Activated CD8-positive, alpha-beta T cell treated with anti-CD3 and anti-CD28 coated beads for 36 hours (primary cell): ENCODE data around the gene MAP3K9. TPM values are rescaled to one million over a fixed set of nuclear protein-coding genes. Genes with fewer than 3 reads are reported as not detected.
"Not testable (repeated sequence)": the region's sequence is repeated elsewhere in the genome, so short reads cannot be mapped to it uniquely, and the experiment has no call there.

Source experiments
- ATAC-seq: fragments of 200-7000 bp; cut with Tn5 transposase; one replicate; pipeline ENCODE4 v1.10.0; 2021; ENCODE audit warnings: mild to moderate bottlenecking, moderate library complexity
- CTCF ChIA-PET: fragments of 350-600 bp; sonication (Branson Sonifier 250); formaldehyde crosslinking; loops from one replicate; lab custom pipeline; 2021; ENCODE audit warnings: antibody characterized with exemption; lab: Charles Lee
- POLR2A ChIA-PET: fragments of 350-600 bp; sonication (Branson Sonifier 250); formaldehyde crosslinking; loops from one replicate; lab custom pipeline; 2021; ENCODE audit warnings: antibody characterized with exemption; lab: Charles Lee
- DNase-seq: peaks from one replicate; pipeline ENCODE4 v3.0.0-alpha.2; 2020
- H3K27ac Mint-ChIP-seq: one replicate; pipeline ENCODE4 v1.8.0; 2021; ENCODE audit warnings: mild to moderate bottlenecking, mixed read lengths
- H3K27me3 Mint-ChIP-seq: one replicate; pipeline ENCODE4 v1.8.0; 2021; ENCODE audit warnings: mixed read lengths
- H3K36me3 Mint-ChIP-seq: one replicate; pipeline ENCODE4 v1.8.0; 2021; ENCODE audit warnings: low read depth, mixed read lengths
- H3K4me1 Mint-ChIP-seq: one replicate; pipeline ENCODE4 v1.8.0; 2021; ENCODE audit warnings: low read depth, mixed read lengths
- H3K4me3 Mint-ChIP-seq: one replicate; pipeline ENCODE4 v1.8.0; 2021; ENCODE audit warnings: mild to moderate bottlenecking, moderate library complexity, mixed read lengths
- H3K9me3 Mint-ChIP-seq: one replicate; pipeline ENCODE4 v1.8.0; 2021; ENCODE audit warnings: mixed read lengths
- CTCF ChIP-seq: fragments of 200-600 bp; IDR thresholded peaks from one replicate; pipeline ENCODE4 v1.8.0; 2022; ENCODE audit warnings: antibody characterized with exemption, mild to moderate bottlenecking
- intact Hi-C: fragments of 100-400 bp; cut with micrococcal nuclease; formaldehyde crosslinking; loops from one replicate; pipeline ENCODE4 v1.10.0; 2022
- total RNA-seq, 2 experiments: library from RNA; stranded (reverse); gene quantifications; one replicate each; pipeline ENCODE4 v1.2.3, GENCODE V29; 2021

Gene MAP3K9
- total RNA-seq, 2 experiments from 2014 or later: 8.0 to 9.6 TPM

GRCh38 chr14:70855486-70855885 lies 46.2 kb upstream of the MAP3K9 start:
- ChIA-PET POLR2A (interaction anchor here (0.6 to 1.0 kb wide), 3 partner anchors 11 to 446 kb away, joined by 3 to 4 read pairs (median 3); partner anchors contain the start of gene PCNX1), CTCF (interaction anchor here (0.8 to 1.2 kb wide), 3 partner anchors 15 to 195 kb away, joined by 3 to 6 read pairs (median 4); no protein-coding TSS in a partner anchor)
- Mint-ChIP-seq H3K4me1 (peaks cover 5% of the 10 kb centered on the region), H3K27ac (no peak overlapping the region), H3K9me3 (no peaks in the 10 kb centered on the region), H3K36me3 (no peaks in the 10 kb centered on the region), H3K4me3 (no peak overlapping the region), H3K27me3 (no peaks in the 10 kb centered on the region)
- no peak for DNase-seq
- no peak for TF ChIP-seq CTCF
- ATAC-seq: no peak
- intact Hi-C loops: no loop called here

- H3K4me1 Mint-ChIP-seq, H3K27ac Mint-ChIP-seq, H3K27me3 Mint-ChIP-seq, H3K36me3 Mint-ChIP-seq, intact Hi-C loops, CTCF ChIA-PET, H3K4me3 Mint-ChIP-seq, ATAC-seq, DNase-seq, POLR2A ChIA-PET, H3K9me3 Mint-ChIP-seq: not testable (repeated sequence)
These were observed 44.3 kb upstream of the MAP3K9 start for GRCh38 chr14:70853658-70854057.

DNA sequence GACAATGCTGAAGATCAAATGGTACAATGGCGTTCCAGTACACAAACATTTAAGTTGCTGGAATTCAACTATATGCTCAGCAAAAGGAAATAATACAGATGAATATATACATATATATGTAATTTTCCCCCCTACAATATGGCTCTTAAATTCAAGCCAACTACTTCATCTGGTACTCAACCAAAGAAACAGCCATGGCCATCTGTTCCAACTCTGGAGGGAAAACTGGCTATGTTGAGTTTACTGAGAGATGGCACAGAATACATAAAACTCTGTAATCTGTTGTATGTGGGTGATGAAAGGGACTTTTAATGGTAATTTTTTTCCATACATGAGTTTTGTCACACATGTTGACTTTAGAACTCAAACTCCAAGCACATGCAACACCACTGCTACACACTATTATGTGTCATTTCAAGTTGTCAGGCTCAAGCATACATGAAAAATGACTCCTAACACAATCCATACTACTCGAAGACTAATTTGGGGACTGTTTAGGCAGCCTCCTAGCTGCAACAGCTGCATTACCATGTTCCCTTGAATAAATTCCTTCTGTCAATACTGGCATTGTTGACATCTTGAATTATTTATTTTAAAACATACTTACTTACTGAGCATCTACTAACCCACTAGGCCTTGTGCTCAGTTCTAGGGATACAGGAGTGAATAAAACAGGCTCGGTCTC lies 38.2 kb upstream of the MAP3K9 start:
- Mint-ChIP-seq H3K27me3 (no peaks in the 10 kb centered on the region), H3K9me3 (no peaks in the 10 kb centered on the region), H3K4me3 (no peak overlapping the region), H3K27ac (no peak overlapping the region), H3K4me1 (no peaks in the 10 kb centered on the region), H3K36me3 (no peaks in the 10 kb centered on the region)
- intact Hi-C loops: no loop called here
- CTCF ChIA-PET: interaction anchor here (1.2 to 1.7 kb wide), 2 partner anchors 9 to 29 kb away, joined by 3 read pairs; no protein-coding TSS in a partner anchor
- DNase-seq: no peak
- POLR2A ChIA-PET: interaction anchor here (1.2 kb wide), 1 partner anchor 38 kb away, joined by 3 read pairs; no protein-coding TSS in a partner anchor
- no peak for ATAC-seq
- no peak for TF ChIP-seq CTCF

DNA sequence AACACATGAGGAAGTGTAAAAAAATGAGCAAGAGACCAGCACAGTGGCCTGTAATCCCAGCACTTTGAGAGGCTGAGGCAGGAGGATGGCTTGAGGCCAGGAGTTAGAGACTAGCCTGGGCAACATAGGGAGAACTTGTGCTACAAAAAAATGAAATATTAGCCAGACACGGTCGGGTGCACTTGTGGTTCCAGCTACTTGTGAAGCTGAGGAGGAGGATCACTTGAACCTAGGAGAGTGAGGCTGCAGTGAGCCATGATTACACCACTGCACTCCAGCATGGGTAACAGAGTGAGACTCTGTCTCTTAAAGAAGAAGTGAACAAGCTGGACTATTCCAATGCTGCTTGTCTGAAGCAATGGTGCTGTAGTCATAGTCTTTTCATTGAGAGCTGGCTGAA lies 36.3 kb upstream of the MAP3K9 start:
- no peak overlapping the region for H3K4me3 Mint-ChIP-seq
- DNase-seq (no peak), ATAC-seq (no peak)
- POLR2A ChIA-PET: no interaction called here
- H3K4me1 Mint-ChIP-seq: no peaks in the 10 kb centered on the region
- no peaks in the 10 kb centered on the region for H3K27me3 Mint-ChIP-seq
- H3K36me3 Mint-ChIP-seq: no peaks in the 10 kb centered on the region
- no peak overlapping the region for H3K27ac Mint-ChIP-seq
- TF ChIP-seq CTCF: no peak
- intact Hi-C loops: no loop called here
- no peaks in the 10 kb centered on the region for H3K9me3 Mint-ChIP-seq
- CTCF ChIA-PET: interaction anchor here (0.8 to 1.7 kb wide), 3 partner anchors 24 to 28 kb away, joined by 3 to 4 read pairs (median 3); no protein-coding TSS in a partner anchor

DNA sequence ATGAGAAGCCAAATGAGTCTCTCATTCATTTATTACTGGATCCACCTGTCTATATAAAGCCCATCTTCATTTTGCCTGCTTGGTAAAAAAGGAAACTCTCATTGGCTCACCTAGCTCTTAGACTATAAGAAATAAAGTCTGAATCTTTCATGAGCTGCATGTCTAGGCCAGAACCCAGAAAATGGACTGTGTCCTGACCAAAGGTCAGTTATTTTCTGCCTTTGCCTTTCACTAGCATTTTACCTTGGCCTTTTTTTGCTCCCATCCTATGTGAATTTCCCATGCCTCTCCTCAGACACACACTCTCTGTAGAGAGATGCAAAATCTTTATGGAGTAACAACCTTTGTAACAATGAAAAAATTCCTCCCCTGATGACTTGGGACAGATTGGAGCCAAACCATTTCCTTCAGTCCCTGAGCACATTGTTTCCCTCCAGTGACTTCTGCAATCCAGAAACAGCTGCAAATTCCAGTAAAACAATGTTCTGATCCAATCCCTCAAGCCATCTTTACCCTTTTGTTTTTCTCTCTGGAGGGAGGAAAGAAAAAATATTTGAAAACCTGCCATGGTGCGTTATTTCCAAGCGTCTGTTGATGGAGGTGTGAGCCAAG lies 33.6 kb upstream of the MAP3K9 start:
- no peak overlapping the region for H3K27ac Mint-ChIP-seq
- H3K4me1 Mint-ChIP-seq: no peaks in the 10 kb centered on the region
- POLR2A ChIA-PET: no interaction called here
- DNase-seq: no peak
- no peak for ATAC-seq
- no peaks in the 10 kb centered on the region for H3K9me3 Mint-ChIP-seq
- CTCF ChIA-PET: interaction anchor here (1.4 kb wide), 1 partner anchor 18 kb away, joined by 5 read pairs; no protein-coding TSS in a partner anchor
- no peaks in the 10 kb centered on the region for H3K27me3 Mint-ChIP-seq
- TF ChIP-seq CTCF: no peak
- H3K36me3 Mint-ChIP-seq: no peaks in the 10 kb centered on the region
- no peak overlapping the region for H3K4me3 Mint-ChIP-seq
- intact Hi-C loops: no loop called here
